HUDEP-2 (cell line): ENCODE data around the gene FAM131C.

ENCODE experiments used
- DNase-seq, 76 experiments: peaks; one replicate each; lab custom pipeline; 2025; ENCODE audit not compliant: unreplicated experiment in 76 of 76; lab: John Stamatoyannopoulos, UW

The FAM131C gene

DNA sequence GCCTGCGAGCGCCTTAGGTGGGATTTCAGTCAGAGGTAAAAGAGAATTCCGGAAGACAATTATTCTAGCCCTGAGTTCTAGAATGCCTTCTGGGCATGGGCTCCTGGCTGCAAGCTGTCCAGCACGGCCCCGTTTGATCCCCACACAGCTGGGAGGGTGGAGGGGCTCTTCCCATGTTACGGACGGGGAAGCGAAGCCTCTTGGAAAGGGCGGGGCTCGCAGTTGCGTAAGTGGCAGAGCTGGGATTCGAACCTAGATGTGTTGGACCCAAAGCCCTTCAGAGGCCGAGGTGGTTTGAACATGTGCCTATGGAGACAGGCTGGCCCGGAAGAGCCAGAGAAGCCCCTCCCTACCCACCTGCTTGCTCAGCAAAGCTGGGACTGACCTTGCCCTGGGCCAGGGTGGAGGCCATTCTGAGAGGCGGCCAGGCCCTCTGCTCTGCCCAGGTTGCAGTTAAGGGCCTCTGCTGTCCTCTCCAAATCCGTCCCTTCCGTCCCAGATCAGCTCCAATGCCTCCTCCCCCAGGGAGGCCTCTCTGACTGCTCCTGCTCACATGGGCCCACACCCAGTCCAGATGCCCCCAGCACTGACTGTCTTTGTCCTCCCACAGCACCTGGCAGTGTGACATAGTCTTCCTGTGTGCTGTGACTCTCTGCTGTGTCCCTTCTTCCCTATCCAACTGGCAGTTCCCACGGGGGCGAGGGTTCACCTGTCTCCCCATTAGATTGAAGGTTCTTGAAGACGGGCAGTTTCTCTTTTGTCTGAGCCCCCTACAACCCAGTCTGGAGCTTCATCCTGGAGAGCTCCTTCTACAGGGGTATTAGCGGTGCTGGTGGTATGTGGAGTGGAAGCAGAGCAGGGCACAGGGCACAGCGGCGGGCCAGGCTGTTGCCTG is 54.5 kb downstream of the FAM131C start:
- DNase-seq = no peak

DNA sequence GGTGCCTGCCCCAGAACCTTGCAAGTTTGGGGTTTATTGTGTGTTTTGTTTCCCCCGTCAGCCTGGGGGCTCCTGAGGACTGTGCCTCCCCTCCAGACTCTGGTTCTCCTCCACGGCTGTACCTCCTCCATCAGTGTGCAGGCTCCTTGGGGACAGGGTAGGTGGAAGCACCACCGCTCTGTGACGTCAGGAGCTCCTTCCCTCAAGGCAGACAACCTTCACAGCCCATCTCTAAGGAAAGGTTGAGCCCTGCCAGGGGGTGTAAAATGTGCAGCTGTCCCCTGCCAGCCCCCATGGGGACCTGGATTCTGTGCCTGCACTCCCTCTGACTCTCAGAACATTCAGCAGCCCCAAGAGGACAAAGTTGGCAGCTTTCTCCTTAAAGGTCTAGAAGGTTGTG is 55.1 kb downstream of the FAM131C start:
- DNase-seq = no peak

DNA sequence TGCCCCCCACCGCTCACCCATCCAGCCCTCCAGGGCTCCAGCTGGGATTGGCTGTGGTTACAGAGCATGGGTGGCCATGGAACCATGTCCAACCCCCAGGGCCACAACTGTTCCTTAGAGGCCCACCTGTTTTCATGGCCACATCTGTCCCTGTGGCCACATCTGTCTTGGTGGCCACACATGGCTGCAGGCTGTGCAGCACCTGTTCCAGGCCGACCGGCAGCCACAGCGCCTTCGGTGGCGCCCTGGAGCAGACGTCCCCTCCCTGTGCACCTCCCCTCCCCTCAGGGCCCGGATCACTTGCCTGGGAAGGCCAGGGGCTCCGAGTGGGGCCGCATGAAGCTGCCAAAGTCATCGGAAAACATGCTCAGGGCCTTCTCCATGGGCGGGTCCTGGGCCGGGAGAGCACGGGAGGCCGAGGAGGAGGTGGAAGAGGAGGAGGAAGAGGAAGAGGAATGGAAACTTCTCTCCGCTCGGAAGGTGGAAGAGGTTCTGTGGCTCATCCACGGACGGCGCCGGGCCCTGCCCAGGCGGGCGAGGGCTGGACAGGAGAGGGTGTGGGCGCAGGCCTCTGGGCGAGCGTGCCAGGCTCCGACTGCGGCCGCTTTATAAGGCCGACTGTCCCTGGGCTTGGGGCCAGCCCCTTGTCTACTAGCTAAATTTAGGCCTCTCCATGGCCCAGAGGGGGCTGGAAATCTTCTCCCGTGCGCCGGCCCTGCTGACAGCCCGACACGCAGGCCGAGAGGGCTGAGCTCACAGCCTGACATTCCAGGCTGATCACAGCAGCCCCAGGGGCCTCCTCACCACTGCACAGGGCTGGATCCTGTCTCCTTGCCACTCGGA is 55.8 kb downstream of the FAM131C start, which contains the start of gene HSPB7:
HSPB7 (minus strand) TSS at position 583 of the 843 bp plus-strand sequence; CDS start at position 503, 80 bp downstream.
- DNase-seq = no peak

DNA sequence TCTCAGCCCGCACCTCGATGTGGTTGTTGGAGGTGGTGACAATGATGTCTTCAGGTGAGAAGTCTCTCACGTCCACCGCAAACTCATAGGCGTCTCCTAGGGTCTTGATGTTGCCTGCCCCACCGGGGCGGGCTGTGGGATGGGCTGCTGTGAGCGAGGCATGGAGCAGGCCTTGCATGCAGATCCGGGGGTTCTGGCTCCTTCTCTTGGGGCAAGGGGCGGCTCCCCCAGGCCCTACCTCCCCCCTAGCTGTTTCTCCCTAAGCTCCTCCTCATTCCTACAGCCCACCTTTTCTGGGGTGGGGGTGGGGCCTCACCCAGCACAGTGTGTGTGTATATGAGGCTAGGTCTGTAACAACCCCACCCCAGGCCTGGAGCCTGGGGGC is 56.4 kb downstream of the FAM131C start:
- no peak for DNase-seq

DNA sequence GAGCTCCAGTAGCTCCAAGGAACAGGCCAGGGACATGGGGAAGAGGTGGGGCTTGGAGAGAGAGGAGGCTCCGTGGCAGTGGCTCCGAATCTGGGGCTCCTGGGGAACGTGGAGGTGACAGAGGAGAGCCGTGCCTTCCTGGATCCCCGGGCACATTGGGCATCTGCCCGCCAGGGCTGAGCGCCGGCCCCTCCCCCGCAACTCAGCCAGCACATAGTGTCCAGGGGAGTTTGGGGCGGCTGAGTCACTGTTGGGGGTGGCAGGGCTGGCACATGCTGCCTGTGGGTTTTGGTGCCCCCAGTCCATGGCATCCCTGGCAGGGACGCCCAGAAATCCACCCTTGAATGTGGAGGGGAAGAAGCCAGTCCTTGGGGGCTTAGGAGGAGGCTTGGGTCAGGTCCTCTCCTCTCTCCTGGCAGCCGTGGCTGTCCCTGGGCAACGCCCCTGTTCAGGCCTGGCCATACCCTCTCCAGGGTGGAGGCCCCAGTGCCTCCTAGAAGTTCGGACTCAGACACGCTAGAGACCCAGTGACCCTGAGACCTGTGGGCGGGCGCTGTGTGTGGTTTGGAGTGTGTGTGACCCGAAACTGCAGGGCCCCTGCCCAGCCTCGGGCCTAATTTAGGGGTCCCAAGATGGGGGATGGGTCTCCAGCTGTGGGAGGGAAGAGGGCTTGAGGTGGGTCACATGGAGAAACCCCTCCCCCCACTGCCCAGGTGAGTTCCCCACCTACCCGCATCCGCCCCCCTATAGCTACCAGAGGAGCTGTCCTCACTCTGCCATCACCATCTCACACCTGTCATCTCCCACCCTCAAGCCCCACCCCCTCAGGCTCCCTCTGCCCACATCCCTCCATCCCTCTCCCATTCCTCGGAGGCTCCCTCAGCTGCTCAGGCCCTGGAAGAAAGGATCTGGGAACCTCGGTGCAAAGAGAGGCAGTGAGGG is 57.2 kb downstream of the FAM131C start:
- DNase-seq = peak in 32 of 76 experiments; percentile 18 to 69 (median 40)

DNA sequence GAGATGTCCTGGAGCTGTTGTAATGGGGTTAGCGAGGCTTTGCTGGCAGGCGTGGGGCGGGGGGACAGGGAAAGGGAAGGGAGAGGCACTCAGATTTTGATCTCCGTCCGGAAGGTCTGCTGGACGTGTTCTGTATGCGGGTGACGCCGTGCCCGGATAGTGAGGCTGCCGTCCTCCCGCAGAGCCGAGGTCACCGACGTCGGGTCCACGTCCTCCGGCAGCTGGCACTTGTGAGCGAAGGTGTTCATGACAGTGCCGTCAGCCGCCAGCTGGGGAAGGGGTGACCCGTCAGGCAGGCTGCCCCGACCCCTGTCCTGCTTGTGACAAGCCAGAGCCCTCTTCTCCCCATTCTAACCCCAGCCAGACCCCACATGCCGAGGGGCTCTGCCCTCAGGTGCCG is 58.0 kb downstream of the FAM131C start:
- DNase-seq = no peak

DNA sequence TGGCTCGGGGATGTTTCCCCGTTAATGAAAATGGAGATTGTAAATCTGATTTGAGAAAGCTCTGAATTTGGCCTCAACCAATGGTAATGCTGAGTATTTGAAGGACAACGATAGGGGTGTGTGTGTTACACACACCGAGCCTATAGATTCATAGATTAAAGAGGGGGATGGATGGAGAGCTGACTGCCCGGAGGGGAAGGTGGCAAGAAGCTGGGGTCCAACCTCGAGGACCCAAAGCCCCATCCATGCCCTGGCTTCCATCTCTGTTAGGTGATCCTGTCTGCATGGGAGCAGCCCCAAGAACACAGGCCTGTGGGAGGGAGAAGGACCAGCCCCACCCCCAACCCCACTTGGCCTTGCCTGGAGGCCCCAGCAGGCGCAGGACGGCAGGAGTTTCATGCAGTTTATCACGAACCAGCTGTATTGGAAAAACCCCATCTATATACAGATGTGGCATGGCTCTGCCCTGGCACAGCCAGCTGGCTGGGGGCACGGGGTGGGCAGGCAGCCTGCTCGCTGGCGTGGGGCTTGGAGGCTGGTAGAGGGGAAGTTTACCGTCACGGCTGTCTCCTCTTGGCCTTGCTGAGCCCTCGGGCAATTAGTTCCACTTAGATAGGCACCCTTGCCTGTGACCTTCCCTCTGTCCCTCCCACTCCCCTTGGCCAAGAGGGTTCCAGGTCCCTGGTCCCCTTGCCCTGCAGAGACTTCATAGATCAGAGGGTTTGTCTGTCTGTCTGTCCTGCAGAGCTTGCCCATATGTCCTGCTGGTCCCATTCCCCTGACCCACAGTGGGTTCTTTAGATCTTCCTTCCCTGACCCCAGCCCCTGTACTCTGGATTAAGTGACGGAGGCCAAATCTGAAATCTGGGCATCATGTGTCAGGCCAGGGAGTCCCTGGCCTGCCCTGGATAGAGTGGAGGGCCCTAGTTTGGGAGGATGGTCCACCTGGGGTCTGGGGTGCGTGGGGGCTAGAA is 58.7 kb downstream of the FAM131C start:
- DNase-seq = peak in 64 of 76 experiments; percentile 13 to 79 (median 54)

DNA sequence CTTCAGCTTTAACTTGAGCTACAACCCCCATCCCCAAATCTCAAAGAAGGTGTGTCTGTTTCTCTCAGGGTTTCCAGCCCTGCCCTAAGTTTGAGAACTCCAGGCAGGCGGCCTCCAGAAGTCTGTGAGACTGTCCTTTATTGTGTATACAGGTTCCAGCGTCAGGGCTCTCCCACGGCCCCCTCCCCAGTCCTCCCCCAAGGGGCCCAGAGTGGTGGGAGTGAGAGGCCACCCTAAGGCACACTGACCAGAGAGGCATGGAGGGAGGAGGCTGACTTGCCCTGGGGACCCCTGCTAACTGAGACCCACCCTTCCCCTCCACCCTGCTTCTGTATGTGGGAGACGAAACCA is 59.6 kb downstream of the FAM131C start:
- no peak for DNase-seq

DNA sequence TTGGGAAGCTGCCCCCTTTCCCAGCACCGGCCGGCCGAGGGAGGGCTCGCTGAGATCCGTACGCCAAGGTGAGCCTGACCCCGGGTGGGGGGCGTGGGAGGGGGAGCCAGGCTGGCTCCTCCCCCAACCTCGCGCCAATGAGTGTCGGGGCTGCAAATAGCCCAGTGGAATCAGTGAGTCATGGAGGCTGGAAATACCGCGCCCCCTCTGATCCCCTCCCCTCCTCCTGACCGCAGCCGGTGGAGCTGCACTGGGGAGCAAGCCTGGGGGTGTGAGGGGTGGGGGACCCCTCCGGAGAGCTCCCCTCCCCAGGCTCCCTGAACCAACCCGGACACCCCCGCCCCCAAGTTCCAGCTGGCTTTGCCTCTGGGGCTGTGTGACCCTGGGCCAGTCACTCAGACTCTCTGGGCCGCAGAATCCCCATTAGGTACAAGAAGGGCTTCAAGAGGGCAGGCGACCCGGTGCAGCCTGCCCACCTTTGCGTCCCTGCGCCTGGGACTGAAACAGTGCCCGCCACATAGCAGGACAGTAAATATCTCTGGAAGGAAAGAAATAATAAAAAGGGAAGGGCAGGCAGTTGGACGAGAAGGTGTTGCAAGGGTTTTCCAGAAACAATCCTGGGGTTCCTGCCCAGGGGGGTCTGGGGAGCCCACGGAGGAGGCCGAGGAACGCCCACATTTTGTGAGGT is 60.1 kb downstream of the FAM131C start:
- DNase-seq = peak in 26 of 76 experiments; percentile 5 to 53 (median 28)

DNA sequence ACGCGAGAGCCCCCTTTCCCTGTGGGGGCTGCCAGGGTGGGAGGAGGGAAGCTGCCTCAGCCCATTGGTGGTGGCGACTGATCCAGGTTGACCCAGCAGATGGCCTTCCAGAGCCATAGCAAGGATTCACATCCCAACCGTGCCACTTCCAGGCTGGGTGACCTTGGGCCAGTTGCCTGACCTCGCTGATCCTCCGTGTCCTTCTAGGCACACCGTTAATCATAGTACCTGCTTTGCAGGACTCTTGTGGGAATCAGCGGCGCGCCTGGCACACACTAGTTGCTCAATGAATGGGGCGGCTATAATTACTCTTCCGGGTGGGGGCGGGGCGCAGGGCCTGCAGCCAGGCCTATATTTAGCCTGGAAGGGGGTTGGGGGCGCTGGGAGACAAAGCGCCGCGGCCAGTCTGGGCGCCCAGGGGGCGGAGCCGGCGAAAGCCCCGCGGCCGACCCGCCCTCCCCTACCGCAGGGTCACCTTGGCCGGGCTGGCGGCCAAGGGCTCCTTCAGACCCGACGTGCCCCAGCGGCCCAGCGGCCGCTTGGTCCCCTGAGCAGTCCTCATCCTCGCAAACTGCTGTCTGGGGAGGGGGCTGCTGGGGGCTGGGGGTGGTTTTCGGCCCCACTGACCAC is 60.7 kb downstream of the FAM131C start:
- DNase-seq = peak in 23 of 76 experiments; percentile 9 to 51 (median 27)

DNA sequence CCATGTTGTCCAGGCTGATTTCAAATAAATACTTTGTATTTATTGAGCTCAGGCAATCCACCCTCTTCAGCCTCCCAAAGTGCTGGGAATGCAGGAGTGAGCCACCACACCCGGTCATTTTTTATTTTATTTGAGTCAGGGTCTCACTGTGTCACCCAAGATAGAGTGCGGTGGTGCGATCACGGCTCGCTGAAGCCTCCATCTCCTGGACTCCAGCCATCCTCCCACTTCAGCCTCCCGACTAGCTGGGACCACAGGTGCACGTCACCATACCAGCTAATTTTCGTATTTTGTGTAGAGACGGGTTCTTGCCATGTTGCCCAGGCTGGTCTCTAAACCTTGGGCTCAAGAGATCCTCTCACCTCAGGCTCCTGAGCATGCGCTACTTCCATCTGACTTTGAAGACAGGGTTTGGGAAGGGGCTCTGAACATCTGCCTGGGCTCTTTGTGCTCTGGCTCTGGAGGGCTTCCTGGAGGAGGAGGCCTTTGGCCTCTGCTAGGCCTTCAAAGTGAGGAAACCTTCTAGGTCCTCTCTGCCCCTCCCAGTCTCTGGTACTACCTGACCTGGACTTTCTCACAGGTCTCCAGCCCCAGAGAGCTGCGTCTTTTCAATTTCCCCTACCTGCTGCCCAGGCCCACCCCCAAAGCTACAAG is 61.4 kb downstream of the FAM131C start:
- no peak for DNase-seq

DNA sequence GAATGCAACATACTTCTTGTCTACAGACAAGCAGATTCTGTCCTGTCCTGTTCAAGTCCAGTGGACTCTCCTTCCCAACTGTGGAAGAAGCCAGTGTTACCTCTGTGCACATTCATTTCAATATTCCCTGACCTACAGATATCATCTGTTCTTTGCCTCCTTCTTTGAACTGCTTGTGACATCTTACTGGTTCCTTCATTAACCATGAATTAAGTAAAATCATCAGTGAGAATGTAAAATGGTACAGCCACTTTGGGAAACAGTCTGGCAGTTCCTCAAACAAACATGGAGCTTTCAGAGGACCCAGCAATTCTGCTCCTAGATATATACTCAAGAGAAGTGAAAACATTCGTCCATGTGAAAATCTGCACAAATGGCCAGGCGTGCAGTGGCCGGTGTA is 62.6 kb downstream of the FAM131C start:
- DNase-seq = no peak

DNA sequence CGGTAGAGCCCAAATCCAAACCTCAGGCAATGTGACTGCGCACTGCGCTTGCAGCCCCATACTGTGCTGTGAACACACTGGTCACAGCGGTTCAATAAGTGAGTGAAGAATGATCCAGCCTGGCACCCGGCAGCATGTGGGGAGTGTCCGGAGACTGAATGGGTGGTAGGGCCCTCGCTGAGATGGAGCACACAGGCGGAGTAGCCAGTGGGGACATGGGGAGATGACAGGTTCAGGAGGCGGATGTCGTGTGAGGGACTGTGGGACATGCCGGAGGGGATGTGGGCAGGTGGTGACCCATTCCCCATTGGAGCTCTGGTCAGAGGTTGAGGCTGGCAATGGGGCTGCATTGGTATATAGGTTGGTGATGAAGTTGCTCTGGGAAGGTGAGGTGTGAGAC is 63.8 kb downstream of the FAM131C start:
- DNase-seq = no peak

DNA sequence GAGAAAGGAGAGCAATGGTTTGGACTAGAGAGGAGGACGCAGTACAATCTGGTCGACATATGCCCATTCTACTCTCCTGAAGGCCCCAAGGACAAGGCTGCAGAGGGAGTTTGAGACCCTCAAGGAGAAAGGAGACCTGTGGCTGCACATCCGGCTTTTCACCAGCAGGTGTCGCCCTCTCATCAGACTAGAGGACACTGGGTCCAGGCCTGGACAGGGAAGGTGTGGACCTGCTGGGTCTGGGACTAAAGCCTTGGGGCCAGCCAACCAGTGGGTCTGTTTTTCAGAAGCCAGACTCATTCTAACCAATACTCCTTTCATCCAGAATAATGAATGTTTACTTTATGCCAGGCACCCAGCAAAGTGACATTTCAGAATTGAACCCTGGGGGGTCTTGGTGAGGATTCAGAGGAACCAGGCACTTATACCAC is 64.4 kb downstream of the FAM131C start:
- peak in 57 of 76 experiments; percentile 10 to 75 (median 44) for DNase-seq
